ENCODE measurements around the gene SLC47A2.

SLC47A2 gene

DNA sequence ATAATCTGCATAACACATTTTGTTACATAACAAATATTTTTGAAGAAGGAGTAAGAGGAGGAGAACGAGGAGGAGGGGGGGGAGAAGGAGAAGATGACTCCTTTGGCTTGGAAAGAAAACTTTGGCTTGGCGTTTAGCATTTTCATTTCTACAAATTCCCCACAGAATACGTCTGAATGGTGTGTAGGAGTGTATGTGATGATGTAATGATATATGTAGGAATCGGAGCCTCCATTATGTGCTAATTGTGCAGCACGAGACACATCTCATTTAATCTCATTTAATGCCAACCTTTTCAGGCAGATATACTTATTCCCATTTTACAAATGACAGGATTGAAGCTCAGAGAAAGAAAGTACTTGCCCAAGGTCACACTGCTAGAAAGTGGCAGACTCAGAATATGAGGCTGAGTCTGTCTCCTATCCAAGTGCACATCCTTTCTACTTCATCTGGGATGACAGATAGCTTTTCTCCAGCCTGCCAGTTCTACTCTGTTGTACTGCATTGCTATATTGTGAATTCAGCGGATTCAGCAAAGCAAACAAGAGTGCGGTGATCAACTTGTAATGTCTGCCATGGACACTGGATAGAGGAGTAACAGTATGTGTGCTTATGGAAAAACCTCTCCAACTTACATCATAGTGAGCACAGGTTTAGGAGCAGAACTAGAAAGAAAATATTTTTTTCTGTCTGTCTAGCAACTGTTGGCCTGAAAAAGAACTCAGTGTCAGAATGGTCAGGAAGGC, 10.4 kb upstream of the SLC47A2 start:
- DNase-seq, result no peak

DNA sequence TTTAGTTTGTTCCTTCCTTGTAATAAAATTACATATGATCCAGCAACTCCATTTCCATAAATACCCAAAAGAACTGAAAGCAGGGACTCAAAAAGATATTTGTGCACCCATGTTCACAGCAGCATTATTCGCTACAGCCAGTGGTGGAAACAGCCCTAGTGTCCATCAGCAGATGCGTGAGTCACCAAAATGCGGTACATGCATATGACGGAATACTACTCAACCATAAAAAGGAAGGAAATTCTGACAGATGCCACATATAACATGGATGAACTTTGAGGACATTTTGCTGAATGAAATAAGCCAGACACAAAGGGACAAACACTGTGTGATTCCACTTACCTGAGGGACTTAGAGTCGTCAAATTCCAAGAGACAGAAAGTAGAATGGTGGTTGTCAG, 9.1 kb upstream of the SLC47A2 start:
- no peak for DNase-seq

- DNase-seq, result no peak
These were observed 8.4 kb upstream of the SLC47A2 start for GRCh38 chr17:19724501-19725420.

- no peak for DNase-seq
These were observed 7.6 kb upstream of the SLC47A2 start for GRCh38 chr17:19723964-19724363.

DNA sequence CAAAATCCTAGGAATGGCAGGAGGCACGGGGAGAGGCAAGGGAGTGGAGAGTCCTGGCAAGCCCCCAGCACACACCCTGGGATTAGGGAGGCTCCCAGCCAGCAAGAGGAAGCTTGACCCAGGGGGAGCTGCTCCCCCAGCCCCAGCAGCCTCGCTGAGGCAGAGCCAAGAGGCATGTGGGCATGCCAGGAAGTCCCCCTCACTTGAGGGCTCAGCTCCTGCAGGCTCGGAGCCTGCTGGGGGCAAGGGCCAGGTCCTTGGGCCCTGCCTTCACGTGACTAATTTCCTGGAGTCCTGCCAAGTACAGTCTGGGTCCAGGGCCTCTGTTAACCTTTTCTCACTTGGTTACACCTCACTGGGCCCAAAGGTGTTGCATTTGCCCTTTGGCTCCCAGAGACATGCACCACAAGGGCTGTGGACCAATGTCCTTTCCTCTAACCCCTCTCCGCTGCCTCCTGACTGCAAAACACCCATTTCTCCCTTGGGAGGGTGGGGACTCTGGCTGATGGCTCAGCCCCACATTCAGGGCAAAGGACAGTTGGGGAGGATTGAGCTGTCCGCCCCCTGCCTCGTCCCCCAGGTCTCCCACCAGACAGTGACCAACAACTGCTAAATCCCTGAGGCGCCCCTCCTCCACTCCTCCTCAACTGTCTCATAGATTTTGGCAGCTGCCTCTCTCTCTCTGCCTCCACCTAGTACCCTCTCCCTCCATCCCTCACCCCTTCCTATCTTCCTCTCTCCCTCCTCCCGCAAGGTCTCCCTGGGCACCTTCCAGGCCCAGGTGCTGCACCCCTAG, 4.4 kb upstream of the SLC47A2 start:
- DNase-seq, result peak; percentile 83

DNA sequence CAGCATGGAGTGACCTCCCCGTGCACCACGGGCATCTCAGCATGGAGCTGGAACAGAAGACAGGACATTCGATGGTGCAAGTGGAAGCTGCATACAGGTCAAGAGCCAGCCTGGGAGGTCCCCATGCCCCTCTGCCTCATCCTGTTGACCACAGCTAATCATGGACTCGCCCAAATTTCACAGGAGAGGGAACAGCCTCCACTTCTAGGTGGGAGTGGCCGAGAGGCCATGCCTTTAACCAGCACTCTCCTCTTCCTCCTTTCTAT, 3.8 kb upstream of the SLC47A2 start:
- DNase-seq, result no peak

GRCh38 chr17:19719355-19720209, 3.2 kb upstream of the SLC47A2 start:
- DNase-seq, result no peak

DNA sequence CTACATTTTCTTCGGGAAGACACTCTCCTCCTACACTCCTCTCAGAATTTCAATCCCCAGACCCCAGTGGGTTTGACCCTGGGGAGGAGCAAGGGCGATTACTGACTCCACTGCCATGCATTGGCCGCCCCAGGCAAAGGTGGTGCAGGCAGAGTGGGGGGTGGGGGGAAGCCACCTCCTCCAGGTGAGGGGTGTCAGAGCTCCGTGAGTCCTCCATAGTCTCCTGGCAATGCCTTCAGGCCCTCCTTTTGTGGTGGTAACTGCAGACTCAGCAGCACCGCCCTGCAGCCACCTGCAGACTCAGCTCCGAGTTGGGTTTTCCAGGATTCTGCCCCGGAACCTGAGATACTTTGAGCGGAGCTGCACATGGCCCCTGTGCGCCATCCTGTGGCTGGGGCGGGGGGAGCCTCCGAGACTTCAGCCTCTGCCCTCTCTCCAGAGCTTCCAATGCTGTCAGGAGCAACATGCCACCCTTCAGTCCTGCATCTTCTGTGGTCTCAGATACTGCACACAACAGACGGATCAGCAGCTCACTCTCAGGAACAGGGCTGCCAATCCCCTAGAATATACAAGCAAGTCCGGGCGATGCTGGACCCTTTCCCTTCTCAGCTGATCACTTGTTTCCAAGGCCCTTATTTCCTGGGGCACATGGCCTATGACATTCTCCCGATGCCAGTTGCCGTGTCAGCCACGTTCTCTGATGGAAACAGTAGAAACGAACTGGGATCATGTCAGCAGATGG, 2.4 kb upstream of the SLC47A2 start:
- DNase-seq, result no peak

- DNase-seq, result no peak
These were observed 1.7 kb upstream of the SLC47A2 start for GRCh38 chr17:19718041-19718612.

- DNase-seq, result no peak
These were observed 1.1 kb upstream of the SLC47A2 start for GRCh38 chr17:19717411-19717908.

- no peak for DNase-seq
These were observed 612 bp upstream of the SLC47A2 start for GRCh38 chr17:19717031-19717360.

- peak; percentile 78 for DNase-seq
These were observed 1.6 kb downstream of the SLC47A2 start for GRCh38 chr17:19714542-19715411.

DNA sequence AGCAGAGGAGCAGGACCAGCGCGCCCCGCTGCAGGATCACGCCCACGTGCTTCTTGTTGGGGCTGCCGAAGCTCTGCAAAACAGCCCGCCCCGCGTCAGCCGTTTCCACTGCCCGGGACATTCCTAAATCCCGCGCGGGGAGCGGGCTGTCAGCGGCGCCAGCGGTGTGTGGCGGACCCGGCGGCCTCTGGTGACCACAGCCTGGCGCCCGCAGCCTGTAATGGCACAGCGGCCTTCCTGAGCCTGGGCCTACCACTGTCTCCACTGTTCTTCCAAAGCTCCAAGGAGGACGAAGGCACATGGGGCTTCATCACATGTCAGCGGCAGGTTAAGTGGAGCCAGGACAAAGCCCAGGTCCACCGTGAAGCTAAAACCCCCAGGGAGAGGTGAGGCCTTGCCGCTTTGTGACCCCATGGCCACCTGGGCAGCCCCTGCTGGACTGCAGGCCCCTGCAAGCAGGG, 2.5 kb downstream of the SLC47A2 start:
- no peak for DNase-seq

DNA sequence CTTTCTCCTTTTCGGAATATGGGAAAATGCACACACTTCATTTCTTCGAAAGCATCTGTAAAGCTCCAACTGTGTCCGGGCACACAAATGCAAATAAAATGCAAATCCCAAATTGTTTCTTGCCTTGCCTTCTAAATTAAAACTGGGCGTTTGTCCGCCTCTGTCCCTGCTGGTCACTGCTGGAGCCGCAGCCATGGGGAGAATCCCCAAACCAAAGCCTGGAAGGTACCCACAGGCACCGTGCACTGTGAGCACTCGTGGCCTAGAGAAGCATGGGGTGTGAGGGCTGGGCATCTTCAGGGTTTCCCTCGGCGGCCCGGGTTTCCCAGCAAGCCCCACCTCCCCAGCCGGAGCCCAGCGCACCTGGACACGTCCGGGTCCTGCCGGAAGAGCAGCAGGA, 2.9 kb downstream of the SLC47A2 start:
- DNase-seq, result no peak

DNA sequence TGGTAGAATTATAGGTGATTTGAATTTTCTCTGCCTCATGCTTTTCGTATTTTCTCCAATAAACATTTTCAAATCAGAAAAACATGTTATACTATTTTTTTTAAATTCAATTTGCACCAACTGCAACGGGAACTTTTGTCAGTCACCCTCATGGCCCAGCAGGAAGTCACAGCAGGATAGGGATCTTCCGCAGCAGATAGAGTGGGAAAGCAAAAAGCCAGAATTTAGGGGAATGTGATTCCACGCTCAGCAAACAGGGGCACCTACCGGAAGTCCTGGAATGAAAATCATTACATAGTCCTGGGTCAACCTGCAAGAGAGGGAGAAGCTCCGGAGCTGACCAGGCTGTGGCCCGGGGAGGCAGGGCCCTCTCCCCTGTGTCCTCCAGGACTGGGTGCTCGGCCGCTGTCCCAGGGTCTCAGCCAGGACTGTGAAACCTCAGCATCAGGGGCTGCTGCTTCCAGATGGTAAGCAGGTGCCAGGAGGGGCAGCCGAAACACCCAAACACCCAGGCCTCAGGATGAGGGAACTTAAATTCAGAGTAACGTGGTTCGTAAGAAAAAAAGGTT, 3.9 kb downstream of the SLC47A2 start:
- no peak for DNase-seq

DNA sequence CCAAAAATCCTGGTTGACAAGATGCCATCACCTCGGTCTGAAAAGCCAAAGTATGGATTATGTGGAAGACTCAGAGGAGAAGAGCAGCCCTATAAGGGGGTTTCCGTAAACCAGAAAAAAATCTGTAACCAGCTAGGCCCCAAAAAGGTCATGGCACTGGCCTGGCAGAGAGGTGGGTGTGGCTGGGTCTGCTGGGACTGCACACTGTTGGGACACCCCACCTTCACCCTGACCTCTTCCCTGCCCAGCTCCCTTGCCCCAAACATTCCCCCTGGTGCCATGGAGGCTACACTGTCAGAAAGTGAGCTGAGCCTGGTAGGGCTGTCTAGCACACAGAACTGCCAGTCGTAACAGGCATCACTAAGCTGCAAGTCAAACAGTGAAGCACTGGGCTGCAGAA, 6.5 kb downstream of the SLC47A2 start:
- no peak for DNase-seq

- DNase-seq, result no peak
These were observed 7.8 kb downstream of the SLC47A2 start for GRCh38 chr17:19708431-19709175.

GRCh38 chr17:19707728-19708221, 8.6 kb downstream of the SLC47A2 start:
- DNase-seq, result no peak

All from NCI-H510A (cell line).